GM21619 (cell line): ENCODE results near the gene RSPH10B.
A peak's percentile ranks its signal among the peaks of the same experiment; 100 is the strongest.
"Not testable (repeated sequence)": the region's sequence is repeated elsewhere in the genome, so short reads cannot be mapped to it uniquely, and the experiment has no call there.

Experiments used
- ATAC-seq: cut with Tn5 transposase; IDR thresholded peaks from one replicate; pipeline ENCODE4 v1.9.1; 2021; ENCODE audit not compliant: unreplicated experiment

RSPH10B gene

DNA sequence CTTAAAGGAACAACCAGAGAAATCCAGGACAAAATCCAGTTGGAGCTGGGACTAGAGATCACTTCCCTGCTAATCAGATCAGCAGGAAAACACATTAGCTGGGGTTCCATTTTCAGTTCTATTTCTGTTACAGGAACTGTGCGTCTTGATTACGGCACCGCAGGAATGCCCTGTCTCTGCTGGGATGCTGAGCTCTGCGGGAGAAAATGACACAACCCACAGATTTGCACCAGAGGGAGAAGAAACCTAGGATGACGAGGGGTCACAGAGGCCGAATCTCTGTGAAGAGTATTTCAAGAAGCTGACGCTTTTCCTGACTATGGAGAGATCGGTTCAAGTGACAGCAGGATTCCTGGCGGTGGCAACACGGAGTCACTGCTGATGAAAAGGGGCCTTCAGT lies 40.2 kb downstream of the RSPH10B start:
- ATAC-seq: not testable (repeated sequence)

DNA sequence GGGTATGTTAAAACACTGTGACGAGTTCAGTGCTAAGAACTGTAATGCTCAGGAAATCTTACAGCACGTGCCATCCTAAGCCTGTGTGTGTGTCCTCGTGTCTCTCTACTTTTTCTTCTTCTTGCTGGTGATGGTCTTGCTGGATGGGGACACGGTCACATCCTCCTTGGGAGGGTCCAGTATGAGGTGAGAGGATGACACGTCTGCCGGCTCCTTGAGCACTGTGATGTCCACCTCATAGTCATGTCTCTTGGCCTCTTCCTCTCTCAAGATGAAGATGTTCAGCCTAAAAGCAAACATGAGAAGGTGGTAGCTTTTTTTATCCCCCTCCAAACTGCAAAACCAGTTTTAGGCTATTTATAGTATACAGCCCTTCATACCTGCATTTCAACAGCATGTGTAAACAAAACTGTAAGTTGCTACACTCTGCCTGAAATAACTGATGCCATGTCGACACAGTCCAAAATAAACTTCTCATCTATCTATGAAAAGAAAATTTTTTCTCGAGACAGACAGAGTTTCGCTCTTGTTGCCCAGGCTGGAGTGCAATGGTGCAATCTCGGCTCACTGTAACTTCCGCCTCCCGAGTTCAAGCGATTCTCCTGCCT lies 44.1 kb downstream of the RSPH10B start:
- not testable (repeated sequence) for ATAC-seq

DNA sequence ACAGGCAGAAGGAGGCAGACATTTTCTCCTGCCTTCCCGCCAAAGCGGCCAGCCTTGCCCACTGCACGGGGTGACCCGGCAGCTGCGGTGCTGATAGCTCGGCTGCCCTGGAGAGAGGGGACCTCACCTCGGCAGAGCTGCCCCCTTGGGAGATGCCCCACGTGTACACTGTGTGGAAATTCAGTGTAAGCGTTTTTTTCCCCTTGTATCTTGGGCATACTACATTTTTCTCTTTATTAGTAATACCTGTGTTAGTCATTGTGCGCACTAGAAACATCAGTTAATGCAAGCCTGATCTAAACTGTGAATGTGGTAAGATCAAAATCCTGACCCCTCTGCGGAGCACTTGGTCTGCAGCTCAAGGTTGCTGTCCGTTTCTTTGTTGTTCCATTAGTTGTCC lies 45.9 kb downstream of the RSPH10B start:
- ATAC-seq: not testable (repeated sequence)

DNA sequence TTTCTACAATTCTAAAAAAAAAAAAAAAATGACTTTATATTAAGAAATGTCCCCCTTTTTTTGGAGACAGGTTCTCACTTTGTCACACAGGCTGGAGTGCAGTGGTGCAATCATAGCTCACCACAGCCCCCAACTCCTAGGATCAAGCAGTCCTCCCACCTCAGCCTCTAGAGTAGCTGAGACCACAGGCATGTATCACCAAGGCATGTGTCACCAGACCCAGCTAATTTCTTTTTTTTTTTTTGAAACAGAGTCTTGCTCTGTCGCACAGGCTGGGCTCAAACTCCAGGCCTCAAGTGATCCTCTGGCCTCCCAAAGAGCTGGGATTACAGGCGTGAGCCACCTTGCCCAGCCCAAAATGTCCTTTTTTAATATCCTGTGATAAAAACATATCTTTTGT lies 46.3 kb downstream of the RSPH10B start:
- ATAC-seq: not testable (repeated sequence)

DNA sequence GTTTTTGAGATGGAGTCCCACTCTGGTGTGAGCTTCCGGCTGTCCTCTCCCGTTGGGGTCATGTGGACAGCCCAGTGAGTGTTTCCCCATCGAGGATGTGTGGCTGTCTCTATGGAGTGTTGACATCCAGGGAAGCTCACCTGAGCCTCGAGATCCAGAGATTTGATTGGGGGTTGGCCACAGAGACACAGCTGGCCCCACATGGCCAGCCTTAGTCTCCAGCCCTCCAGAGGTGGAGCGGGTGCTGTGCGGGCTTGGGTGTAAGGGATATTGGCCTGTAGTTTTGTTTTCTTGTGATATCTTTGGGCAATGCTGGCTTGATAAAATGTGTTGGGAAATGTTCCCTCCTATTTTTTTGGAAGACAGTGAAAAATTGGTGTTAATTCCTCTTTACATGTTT lies 54.0 kb downstream of the RSPH10B start:
- not testable (repeated sequence) for ATAC-seq

DNA sequence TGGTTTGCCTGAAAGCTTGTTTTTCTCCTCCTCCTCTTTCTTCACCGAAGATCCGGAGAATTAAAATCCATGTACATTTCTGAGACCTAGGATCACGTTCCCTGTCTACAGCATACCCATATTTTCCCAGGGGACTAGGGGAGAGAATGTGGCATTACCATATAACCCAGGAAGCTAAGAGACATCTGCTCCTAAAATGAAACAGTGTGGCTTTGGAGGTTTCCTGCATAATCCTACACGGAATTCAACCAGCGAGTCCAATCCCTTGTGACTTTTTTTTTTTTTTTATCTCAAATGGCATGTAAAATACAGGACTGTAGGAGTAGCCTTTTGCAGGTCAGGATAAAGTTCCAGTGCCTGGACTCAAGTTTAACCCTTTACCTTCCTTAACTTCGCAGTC lies 61.7 kb downstream of the RSPH10B start:
- not testable (repeated sequence) for ATAC-seq

DNA sequence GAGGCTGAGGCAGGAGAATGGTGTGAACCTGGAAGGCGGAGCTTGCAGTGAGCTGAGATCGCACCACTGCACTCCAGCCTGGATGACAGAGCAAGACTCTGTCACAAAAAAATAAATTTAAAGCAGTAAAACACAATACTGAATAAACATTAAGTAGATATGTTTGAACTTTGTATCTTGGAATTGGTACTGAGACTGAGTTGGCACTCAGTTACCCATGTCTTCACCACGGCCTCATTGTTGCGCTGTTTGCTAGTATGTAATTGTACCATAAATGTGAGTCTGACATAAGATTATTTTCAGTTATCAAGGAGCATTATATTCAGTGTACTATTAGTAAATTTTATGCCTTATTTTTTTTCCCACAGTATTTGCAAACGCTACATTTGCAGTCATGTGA lies 65.8 kb downstream of the RSPH10B start:
- ATAC-seq: not testable (repeated sequence)

DNA sequence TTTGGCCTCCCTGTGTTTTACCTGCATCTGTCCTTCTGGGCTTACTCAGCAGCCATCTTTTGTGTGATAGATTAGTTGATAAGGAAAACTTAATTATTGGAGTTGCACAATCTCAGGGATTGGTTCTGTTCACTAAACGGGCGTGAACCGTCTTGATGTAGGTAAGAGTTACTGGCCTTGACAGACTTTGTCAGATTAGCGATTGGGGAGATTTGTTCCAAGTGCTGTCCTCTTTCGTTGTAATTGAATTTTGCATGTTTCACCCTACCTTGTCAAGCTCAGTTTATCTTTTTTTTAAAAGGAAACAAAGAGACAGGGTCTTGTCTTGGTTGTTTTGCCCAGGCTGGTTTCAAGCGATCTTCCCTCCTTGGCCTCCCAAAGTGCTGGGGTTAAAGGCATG lies 67.5 kb downstream of the RSPH10B start:
- ATAC-seq: not testable (repeated sequence)

DNA sequence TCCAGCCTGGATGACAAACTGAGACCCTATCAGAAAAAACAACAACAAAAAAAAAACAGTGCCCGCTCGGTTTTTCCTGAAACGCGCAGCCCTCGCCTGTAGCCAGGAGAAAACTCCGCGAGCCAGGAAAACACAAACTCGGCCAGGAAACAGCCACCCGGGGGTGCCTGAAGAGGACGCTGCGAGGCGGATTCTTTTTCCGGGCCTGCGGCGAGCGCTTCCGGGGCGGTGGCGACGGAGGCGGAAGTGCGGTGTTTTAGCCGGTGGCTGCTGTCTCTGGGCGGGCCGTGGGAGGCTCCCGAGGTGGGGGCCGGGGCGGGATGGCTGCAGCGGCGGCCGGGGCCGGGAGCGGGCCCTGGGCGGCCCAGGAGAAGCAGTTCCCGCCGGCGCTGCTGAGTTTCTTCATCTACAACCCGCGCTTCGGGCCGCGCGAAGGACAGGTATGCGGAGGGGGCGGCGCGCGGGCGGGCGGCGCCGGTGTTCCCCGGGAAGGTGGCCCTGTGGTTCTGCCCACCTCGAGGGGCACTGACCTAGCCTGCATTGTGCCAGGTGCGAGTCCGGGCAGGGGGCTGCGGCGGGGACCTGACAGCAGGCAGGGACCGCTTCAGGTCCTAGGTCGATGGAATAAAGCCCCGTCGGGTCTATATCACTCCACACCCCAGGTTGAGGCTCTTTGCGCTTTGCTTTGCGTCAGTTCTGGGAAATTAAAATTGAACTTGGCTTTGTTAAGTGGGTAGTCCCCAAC lies 71.8 kb downstream of the RSPH10B start, which contains the start of gene CCZ1:
TSS of gene CCZ1 (plus strand) at position 254 of the 745 bp plus-strand sequence. CDS start at position 321, 67 bp downstream.
- peak; percentile 97 for ATAC-seq

DNA sequence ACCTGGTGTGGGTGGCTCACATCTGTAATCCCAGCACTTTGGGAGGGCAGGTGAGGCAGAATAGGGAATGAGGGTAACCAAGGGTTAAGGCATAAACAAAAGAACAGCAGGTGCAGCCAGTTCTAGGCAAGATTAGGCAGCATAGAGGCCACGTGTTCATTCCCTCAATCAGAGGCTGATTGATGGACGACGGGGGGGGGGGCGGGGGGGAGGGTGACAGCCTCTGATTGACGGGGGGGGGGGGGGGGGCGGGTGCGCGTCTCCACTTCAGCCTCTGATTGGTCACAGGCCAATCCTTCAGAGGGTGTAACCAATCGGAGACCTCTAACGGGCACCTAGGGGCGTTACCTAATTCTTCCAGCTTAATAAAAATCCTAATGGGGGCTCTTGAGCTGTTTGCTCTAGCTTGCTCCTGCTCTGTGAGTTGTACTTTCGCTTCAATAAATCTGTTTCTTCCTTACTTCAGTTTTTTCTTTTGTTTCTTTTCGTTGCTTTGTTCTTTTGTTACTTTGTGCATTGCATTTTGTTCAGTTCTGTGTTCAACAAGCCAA lies 73.0 kb downstream of the RSPH10B start:
- ATAC-seq: not testable (repeated sequence)

DNA sequence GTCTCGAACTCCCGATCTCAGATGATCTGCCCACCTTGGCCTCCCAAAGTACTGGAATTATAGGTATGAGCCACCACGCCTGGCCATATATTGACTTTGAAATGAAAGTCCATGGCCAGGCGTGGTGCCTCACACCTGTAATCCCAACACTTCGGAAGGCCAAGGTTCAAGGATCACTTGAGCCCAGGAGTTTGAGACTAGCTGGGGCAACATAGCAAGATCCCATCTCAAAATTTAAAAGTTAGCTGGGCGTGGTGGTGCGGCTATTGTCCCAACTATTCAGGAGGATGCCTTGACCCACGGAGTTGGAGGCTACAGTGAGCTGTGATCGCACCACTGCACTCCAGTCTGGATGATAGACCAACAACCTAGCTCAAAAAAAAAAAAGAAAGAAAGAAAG lies 78.0 kb downstream of the RSPH10B start:
- ATAC-seq: no peak

DNA sequence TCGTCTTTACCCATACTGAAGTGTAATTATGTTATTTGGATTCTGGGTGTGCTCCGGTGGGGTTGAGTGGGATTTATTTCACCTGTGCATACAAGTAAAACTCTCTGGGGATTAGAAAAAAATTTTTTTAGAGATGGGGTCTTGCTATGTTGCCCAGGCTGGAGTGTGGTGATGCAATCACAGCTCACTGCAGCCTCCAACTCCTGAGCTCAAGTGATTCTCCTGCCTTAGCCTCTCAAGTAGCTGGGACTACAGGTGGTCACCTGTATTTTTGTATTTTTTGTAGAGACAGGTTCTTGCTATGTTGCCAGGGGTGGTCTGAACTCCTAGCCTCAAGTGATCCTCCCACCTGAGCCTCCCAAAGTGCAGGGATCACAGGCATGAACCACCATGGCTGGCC lies 80.2 kb downstream of the RSPH10B start:
- not testable (repeated sequence) for ATAC-seq

DNA sequence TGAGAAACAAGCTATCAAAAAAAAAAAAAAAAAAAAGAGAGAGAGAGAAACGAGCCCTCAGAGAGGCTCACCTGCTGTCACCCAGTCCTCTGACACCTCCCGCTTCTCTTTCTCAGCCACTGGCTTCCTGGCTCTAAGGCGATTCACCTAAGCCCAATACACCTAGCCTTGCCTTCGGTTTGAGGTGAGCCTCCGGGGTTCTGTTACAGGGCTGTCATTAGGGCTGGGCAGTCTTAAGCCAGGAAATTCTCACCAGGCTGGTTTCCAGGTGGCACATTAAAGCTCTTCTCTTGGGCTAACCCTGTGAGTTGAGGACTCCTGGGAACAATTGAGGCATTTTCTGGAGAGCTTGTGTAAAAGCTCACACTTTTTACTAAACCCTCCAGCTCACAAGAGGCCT lies 82.5 kb downstream of the RSPH10B start:
- ATAC-seq: not testable (repeated sequence)

DNA sequence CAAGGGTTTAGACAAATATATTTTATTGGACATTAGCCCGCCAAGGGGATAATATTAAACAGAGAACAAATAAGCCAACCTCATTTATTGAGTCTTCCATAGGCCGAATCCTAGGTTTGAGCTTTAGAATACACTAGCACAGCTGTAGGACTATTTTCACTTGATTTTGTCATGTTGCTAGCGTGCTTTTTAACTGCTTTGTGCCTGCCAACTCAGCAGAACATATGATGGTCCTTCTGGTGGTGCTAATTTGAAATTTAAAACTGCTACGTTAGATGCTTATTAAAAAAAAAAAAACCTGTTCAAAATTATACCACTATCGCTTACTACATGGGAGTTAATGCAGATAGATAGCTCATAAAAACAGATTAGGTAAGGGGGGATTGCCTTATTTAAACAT lies 86.1 kb downstream of the RSPH10B start:
- ATAC-seq: not testable (repeated sequence)

DNA sequence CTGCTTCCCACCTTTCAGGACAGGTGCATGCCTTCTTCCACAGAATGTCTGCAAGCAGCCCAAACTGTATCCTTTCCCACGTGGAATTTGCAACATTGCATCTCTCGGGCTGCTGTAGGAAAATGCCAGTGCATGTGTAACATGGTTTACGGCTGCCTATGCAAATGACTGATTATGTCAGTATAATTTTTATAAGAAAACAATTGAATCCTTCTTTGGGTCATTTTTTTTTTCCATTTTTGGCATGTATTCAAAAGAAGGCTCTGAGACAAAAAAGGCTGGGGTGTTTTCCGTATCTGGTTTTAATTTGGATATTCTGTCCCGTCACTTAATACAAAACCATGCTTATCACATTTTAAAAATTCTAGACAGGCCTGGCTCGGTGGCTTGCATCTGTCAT lies 90.4 kb downstream of the RSPH10B start:
- not testable (repeated sequence) for ATAC-seq

DNA sequence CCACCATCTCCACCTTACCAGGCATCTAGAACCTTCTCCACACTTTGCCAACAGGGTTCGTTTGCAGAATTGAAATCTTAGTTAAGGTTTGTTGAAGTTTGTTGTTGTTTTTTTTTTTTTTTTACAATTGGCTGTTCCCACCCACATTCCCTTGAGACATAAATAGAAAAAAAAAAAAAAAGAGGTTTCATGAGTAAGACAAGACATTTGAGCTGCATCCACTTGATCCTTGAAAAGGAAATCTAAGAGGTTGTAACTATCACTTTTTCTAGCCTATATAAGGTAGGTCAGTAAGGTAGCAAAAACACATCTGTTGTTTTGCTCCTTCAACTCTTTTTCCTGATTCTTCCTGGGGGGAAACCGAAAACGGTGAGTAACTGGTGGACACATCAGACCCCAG lies 90.9 kb downstream of the RSPH10B start:
- ATAC-seq: not testable (repeated sequence)
